Activated CD4-positive, CD25-positive, alpha-beta regulatory T cell treated with anti-CD3 and anti-CD28 coated beads, Interleukin-2, amount 50 U/mL, for 16 hours (primary cell): ENCODE results near the gene GIPC2.
"Not testable (repeated sequence)": the region's sequence is repeated elsewhere in the genome, so short reads cannot be mapped to it uniquely, and the experiment has no call there.

Experiments used
- DNase-seq: peaks from one replicate; pipeline ENCODE4 v3.0.0-alpha.2; 2020; ENCODE audit warnings: low read depth, low spot score

Gene GIPC2

DNA sequence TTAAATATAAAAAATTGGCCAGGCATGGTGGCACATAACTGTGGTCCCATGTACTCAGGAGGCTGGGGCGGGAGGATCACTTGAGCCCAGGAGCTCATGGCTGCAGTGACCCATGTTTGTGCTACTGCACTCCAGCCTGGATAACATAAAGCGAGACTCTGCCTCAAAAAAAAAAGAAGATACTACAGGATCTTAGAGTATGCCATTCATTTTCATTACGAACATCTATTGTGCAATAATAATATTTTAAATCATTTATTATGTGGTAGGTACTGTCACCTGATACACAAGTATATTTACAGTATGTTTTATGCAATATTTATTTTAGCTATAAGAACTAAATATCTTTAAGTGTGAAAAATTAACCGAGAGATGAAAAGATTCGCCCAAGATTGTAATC is 9.3 kb upstream of the GIPC2 start:
- DNase-seq, result no peak

DNA sequence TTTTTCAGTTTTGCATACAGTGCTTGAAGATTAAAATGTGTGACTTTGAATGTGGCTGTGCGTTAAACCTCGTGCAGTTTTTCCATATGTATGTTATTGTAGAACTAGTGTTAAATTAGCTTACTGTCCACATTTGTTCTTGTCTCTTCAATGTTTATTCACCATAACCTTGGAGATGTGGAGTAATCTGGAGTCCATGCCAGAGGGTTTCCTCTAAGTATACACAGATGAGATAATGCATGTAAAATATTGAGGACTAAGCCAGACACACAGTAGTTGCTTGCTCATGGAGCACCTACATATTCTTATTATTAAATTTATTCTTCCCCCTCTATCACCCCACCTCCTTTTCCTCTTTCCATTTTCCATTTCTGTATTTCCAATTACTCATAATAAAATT is 7.7 kb upstream of the GIPC2 start:
- DNase-seq, result no peak

DNA sequence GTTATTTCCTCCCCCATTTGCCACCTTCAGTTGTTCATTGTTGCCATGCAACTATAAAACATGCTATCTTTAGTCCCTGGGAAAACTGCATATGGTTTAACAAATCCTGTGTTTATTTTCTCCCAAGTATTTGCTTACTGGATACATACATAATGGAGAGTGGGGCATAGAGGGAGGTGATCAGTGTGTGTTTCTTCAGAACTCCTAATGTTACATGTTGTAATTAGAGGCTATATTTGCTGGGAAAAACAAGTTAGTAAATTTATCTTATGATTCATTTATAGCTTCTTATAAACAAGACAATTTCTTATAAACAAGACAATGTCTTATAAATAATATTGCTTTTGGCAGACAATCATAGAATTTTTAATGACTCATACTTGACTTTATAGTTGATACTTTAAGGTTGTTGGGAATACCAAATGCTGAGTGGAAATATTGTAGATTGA is 7.3 kb upstream of the GIPC2 start:
- DNase-seq, result no peak

DNA sequence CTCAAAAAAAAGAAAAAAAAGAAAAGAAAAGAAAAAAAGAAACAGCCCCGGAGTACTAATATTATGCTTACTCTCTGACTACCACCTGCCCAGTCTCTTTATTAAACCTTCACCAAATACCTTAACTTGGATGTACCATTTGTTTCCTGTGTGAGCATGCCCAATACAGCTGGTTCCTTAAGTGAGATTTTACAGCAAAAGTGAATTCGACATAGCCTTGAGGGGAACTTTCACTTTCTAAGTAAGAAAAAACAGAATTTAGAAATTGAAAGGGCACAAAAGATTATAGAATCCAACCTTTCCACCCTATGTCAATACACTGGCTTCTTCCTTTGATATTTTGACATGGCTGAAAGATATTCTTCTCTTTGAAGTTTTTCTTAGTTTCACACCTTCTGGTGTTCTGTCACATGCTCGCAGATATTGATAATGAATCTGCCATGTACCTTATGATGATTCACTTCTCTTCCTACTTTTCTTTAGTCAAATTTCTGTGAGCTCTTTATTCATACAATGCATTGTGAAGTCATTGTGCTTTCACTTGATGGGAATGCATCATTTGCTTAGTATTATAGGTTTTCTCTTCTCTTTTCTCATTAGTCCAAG is 5.2 kb upstream of the GIPC2 start:
- DNase-seq, result no peak

DNA sequence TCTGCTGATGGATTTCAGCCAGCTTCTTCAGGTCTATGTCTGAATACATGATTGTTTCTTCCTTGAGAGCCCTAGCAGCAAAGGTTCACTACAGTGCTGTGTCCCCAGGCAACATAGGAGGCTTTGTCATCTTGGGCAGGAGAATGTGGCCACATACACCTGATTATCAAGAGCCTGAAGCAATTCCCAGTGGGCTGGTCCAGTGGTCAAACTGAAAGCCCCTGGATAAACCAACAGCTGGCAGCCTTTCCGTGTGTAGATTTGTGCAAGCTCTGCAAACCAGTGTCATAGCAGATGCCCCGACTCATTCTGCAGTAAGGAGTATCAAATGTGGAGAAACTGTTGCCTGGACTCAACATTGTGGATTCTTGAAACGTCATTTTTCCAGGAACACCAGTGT is 2.3 kb upstream of the GIPC2 start:
- DNase-seq, result no peak

DNA sequence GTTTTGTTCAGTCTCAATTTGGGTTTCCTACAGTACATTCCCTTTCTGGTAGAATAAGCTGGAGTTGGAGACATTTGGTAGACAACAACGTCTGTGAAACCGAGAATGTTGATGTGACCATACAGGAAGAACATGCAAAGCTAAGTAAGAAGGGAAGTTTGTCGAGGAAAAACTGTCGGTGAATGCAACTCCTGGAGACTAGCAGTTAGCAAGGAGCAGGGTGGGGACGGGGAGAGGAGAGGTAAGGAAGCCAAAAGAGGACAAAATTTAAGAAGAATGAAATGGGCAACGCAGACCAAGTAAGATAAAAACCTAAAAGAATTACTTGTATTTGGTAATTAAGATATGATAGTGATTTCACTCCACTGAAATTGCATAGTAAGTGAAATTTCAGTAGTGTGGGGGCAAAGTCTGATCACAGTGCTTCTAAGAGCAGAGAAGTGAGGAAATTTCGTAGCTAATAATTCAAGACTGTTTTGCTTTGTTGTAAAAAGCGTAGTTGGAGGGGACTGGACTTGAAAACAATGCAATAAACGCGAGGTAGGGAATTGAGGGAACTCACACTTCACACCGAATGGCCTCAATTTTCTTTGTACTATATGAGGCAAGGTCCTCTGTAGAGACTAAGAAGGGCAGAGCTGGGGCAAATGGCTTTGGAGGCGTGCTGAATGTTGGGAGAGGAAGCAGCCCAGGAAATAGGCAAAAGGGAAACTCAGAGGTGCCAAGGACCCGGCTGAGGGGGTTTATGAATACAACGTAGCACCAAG is 787 bp upstream of the GIPC2 start:
- no peak for DNase-seq

DNA sequence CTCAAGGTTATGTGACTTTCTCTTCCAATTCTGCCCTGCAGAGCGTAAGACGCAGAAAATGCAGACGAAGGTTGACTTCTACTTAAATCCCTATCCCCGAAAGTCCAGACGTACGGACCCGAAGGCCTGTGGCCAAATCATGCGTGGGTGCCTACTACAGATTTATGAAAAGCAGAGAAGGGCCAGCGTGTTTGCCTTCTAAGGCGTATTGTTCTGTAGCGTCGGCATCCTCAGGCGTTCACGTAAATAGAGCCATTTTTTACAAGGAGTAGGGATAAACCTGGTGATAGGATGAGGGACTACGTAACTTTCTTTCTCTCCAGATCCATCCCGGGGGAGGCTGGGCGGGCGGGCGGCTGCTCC is 222 bp upstream of the GIPC2 start:
- DNase-seq, result no peak

DNA sequence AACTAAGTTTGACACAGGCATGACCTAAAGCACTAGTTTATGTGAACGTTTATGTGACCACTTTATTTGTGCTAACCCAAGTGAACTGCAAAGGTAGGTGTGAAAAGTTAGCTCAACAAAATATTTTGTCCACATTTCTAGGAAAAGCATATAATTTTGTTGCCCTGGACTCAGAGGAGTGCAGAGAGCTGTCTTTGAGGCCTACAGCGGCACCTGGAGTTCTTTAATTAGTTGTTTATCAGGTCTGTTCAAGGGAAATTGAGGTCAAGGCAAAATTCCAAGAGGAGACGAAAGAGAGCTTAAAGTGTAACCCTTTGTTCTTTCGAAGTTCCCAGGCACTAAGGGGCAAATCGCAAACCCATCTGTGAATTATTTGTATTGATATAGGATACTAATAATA is 1.3 kb downstream of the GIPC2 start:
- DNase-seq, result no peak

DNA sequence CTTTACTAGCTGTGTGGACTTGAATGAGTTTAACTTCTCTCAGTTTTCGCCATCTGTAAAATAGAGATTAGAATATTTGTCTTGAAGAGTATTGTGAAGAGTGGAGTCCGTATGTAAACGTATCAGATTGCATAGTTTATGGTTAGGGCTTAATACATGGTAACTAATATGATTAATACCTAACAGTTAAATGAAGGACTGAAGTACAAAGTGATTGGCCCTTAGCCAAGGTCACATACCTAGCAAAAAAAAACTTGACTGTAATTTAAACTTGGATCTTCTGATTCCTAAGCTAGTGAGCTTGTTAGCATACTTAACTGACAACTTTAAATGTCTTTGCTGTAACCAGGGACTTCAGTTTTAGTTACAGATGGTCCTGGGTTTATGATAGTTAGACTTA is 1.9 kb downstream of the GIPC2 start:
- DNase-seq, result no peak

DNA sequence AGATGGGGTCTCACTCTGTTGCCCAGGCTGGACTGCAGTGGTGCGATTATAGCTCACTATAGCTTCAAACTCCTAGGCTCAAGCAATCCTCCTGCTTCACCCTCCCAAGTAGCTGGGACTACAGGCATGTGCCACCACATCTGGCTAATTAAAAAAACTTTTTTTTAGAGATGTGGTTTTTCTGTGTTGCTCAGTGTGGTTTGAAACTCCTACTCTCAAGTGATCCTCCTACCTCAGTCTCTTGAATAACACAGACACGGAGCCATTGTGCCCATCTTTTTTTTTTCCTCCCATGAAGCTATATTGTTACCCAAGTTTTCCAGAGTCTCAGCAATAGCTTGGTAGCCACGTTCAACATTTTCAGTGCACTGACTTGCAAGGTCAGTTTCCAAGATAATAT is 2.7 kb downstream of the GIPC2 start:
- no peak for DNase-seq

DNA sequence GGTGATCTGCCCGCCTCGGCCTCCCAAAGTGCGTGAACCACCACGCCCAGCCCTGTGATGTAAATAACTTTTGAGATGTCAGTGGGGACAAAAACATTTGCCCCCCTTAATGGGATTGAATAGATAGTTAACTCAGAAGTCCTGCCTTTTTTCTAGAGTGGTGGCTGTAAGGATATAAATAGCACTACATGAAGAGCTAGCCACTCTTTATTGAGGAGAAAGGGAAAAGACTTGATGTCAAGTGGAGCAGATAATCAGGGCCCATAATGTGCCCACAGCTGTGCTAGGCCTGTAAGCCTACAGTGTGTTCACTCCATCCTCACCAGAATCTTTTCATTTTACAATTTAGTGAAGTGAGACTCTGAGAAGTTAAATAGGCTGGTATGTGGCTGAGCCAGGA is 3.6 kb downstream of the GIPC2 start:
- no peak for DNase-seq

DNA sequence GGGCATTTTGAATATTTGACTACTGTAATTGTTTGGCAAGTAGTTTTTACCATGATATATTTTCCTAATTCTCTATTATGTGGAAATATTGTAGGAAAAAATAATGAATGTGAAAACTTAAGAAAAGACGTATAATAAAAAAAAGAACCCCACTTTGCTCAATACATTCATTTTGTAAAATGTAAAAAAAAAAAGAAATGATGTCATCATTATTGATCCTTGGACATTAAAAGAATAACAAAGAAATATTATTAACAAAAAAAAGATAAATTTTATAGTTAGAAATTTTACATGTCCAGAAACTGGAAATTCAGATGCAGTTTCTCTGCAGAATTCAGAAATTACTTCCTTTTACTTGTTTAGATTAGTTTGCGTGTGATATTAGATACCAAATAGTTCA is 5.2 kb downstream of the GIPC2 start:
- no peak for DNase-seq

DNA sequence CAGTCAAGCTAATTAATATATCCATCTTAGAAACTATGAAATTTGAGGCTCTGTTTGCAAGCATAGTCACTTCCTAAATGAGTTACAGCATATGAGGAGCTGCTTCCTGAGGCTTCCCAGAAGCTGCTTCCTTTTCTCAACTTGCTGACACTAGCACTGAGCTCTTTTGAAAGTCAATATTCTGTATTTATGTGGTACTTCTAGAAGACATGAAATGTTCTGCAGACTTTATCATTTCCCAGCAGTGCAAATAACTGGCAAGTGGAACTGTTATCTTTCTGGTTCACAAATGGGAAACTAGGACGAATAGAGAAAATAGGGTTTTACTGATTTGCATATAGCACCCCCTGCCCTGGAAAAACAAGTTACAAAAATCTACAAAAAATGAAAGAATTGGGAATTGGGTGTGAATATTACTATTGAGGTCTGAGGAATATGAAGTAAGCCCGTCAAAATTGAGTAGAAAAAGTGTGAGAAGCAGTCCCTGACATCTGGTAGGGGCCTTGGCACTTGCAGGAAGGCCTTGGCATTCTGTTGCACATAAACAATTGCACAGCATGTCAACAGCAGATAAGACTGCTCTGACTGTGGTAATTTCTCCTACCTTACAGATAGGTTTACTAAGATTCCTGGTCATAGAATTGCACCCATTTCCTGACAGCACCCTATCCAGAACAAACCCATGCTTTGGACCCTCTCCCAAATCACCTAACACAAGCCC is 7.1 kb downstream of the GIPC2 start:
- DNase-seq, result no peak

DNA sequence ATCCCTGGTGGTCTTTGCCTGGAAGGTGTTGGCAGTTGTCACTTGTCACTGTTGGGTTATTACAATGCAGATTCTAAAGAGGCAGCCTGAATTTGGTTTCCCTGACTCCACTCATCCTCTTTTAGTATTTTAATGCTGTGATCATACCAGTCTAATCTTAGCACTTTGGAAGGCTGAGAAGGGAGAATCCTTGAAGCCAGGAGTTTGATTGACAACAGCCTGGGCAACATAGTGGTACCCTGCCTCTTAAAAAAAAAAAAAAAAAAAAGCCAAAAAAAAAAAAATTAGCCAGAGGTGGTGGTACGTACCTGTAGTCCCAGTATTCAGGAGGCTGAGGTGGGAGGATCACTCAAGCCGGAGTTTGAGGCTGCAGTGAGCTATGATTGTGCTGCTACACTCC is 7.7 kb downstream of the GIPC2 start:
- no peak for DNase-seq

DNA sequence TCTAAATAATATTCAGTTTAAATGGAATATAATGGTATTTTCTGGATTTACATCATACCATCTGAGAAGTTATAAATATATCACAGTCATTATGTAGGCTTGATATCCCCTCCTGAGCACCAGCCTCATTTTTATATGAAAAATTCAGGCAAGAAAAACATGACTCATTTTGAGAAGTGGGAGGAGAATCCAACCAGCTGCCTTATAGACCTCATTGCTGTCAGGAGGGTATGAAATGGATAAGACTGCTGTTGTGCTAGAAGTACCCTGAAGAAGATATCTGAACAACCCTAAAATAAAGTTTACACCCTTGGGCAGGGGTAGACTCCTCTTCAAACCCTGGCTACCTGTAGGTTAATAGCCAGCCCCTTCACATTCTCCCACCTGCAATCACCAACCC is 8.8 kb downstream of the GIPC2 start:
- no peak for DNase-seq

DNA sequence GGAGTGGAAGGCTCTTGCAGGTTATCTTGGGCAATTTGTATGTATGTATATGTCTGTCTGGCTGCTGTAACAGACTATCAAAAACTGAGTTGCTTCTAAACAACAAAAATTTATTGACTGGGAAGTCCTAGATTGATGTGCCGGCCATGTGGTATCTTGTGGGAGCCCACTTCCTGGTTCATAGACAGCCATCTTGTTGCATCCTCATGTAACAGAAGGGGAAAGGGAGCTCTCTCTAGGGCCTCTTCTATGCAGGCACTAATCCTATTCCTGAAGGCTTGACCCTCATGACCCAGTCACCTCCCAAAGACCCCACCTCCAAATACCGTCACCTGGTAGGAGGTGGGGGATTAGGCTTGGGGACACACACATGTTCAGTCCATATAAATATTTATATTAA is 9.2 kb downstream of the GIPC2 start:
- no peak for DNase-seq

DNA sequence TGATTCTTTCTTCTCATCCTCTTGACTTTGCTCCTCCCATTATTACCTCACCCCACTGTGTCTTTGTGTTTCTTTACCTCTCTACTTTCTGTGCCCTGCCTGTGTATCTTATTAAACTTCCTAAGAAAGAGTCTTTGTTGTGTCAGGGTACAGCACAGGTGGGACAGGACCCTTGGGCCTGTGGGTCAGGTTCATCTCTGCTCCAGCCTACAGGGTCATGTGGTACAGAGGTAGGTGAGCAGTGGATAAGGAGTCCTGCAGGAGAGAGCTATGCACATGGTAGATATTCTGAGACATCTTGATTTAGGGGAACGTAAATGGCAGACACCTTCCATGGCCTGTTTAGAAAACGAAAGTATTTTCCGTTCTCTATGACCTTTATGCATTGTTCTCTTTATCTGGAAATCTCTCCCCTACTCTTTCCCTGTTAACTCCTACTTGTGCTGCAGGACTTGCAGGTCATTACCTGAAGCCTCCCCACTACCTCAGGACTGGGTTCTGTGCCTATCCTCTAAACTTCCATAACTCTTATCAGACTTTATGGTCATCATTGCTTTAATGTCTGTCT is 9.9 kb downstream of the GIPC2 start:
- DNase-seq, result no peak

DNA sequence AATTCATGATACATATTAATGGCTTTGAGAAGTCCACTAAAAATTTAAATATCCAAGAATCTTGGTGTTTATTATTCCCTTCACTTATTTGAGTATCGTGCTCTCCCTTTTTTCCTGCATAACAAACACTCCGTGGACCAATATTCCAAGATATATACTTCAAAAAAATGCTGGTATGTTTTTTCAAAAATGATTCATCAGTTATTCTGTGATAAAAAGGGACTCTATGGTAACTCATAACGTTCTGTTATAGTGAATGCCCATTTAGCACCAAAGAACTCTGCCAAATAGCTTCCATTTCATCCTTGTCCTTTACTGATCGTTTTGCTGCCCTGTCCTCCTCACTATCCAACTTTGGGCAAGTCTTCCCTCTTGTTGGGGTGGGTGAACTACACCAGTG is 12.9 kb downstream of the GIPC2 start:
- no peak for DNase-seq

DNA sequence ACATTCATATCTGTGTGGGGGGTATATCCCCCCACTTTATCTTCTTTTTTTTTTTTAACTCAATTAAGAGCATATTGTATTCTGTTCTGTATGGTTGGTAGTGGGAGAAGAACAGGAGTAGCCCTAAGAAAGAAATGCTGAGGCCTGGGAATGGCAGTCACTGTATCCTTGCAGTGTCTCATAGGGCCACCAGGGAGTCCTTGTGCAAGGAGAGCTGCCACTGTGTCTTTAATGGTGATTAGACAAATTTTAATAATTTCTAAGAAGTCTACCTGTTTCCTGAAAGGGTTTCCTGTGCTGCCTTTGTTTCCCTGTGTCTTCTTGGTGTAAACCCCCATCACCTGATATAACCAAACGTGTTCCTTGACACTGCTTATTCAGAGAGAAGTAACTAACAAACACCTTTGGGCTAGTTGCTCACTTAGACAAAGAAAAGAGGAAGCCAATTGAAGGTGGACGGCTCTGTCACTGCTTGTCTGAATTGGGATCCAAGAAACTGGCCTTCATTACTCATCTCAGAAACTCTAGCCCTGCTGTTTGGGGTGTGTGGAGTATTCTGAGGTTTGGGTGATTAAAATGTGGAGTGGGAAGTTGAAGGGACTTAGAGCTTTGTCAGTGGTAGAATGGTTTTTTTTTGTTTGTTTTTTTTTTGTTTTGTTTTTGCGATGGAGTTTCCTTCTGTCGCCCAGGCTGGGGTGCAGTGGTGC is 15.2 kb downstream of the GIPC2 start:
- no peak for DNase-seq

DNA sequence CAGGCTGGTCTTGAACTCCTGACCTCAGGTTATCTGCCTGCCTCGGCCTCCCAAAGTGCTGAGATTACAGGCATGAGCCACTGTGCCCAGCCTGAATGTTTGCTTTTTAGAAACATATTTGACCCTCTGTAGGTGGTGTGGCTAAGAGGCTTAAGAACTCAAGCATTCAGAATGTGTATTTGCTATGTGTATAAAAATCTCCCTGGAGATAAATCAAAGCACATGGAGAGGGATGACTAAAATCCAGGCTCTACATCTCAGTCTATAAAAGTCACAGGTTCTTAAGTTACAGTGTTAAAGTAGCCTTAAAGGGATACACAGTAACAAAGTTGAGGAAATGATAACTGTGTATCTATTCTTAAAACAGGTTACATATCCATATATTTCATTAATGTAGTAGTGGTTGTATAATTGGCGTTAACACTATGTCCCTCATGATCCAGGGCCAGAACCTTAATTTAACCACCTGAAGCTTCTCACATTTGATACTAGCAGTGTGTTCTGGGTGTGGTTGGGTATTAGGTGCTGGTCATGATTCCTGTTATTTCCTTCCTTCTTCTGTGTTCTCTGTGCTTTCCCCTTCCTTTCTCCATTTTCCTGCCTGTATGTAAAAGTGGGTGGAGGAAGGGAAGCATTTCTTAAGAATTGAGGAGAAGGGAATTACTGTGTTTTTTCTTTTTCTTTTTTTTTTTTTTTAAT is 16.2 kb downstream of the GIPC2 start:
- DNase-seq, result no peak

DNA sequence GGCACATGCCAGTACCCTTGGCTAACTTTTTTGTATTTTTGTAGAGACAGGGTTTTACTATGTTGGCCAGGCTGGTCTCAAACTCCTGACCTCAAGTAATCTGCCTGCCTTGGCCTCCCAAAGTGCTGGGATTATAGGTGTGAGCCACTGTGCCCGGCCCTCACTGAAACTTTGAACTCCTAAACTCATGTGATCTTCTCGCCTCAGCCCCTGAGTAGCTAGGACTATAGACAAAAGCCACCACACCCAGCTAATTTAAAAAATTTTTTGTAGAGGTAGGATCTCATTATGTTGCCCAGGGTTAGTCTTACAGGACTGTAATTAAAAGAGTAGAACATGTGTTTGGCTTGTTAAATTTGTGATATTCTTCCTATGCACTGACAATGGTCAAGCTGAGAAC is 19.1 kb downstream of the GIPC2 start:
- not testable (repeated sequence) for DNase-seq
